ENCODE results near the gene SERPINA5. TPM values are rescaled to one million over a fixed set of nuclear protein-coding genes. Genes with fewer than 3 reads are reported as not detected.
"Not testable (repeated sequence)": the region's sequence is repeated elsewhere in the genome, so short reads cannot be mapped to it uniquely, and the experiment has no call there.

SERPINA5 gene
- total and polyA plus RNA-seq, 2 donors = 0.63 to 5.1 TPM

- H3K4me3 ChIP-seq (ENCODE audit: low read depth, low read length) = no peak overlapping the region
- H3K27ac ChIP-seq (ENCODE audit: low read depth) = no peak overlapping the region
- H3K4me1 ChIP-seq (ENCODE audit: insufficient read depth) = no peaks in the 10 kb centered on the region
- 72% methylated on average over 3 of the region's 3 CpGs for WGBS
- no peaks in the 10 kb centered on the region for H3K36me3 ChIP-seq (ENCODE audit: insufficient read depth)
- no peak for DNase-seq (ENCODE audit: extremely low spot score)
Measured at GRCh38 chr14:94593376-94593748, 12.1 kb downstream of the SERPINA5 start.

- no peak for DNase-seq (ENCODE audit: extremely low spot score)
- Histone ChIP-seq H3K36me3 (ENCODE audit: insufficient read depth) (no peaks in the 10 kb centered on the region), H3K4me1 (ENCODE audit: insufficient read depth) (no peaks in the 10 kb centered on the region), H3K27ac (ENCODE audit: low read depth) (no peak overlapping the region), H3K4me3 (ENCODE audit: low read depth, low read length) (no peak overlapping the region)
- 78% methylated on average over 4 of the region's 4 CpGs for WGBS
Measured at GRCh38 chr14:94593749-94594431, 12.7 kb downstream of the SERPINA5 start.

- DNase-seq (ENCODE audit: extremely low spot score) = no peak
- no peak overlapping the region for H3K27ac ChIP-seq (ENCODE audit: low read depth)
- no peaks in the 10 kb centered on the region for H3K4me1 ChIP-seq (ENCODE audit: insufficient read depth)
- WGBS = 93% methylated on average over 7 of the region's 7 CpGs
- H3K4me3 ChIP-seq (ENCODE audit: low read depth, low read length) = no peak overlapping the region
- H3K36me3 ChIP-seq (ENCODE audit: insufficient read depth) = no peaks in the 10 kb centered on the region
Measured at GRCh38 chr14:94594441-94594840, 13.2 kb downstream of the SERPINA5 start.

GRCh38 chr14:94595912-94596311 is 14.7 kb downstream of the SERPINA5 start:
- Histone ChIP-seq H3K4me3 (ENCODE audit: low read depth, low read length) (no peak overlapping the region), H3K4me1 (ENCODE audit: insufficient read depth) (no peaks in the 10 kb centered on the region), H3K27ac (ENCODE audit: low read depth) (no peak overlapping the region), H3K36me3 (ENCODE audit: insufficient read depth) (no peaks in the 10 kb centered on the region)
- no peak for DNase-seq (ENCODE audit: extremely low spot score)
- 60% methylated on average over 2 of the region's 2 CpGs for WGBS

- WGBS = 83% methylated on average over 9 of the region's 9 CpGs
- no peak for DNase-seq (ENCODE audit: extremely low spot score)
- Histone ChIP-seq H3K4me3 (ENCODE audit: low read depth, low read length) (no peak overlapping the region), H3K27ac (ENCODE audit: low read depth) (no peak overlapping the region), H3K36me3 (ENCODE audit: insufficient read depth) (no peaks in the 10 kb centered on the region), H3K4me1 (ENCODE audit: insufficient read depth) (no peaks in the 10 kb centered on the region)
Measured at GRCh38 chr14:94596361-94596760, 15.1 kb downstream of the SERPINA5 start.

GRCh38 chr14:94597788-94598187 is 16.6 kb downstream of the SERPINA5 start:
- H3K27ac ChIP-seq (ENCODE audit: low read depth) = no peak overlapping the region
- no peaks in the 10 kb centered on the region for H3K36me3 ChIP-seq (ENCODE audit: insufficient read depth)
- WGBS = 81% methylated on average over 5 of the region's 5 CpGs
- H3K4me3 ChIP-seq (ENCODE audit: low read depth, low read length) = no peak overlapping the region
- H3K4me1 ChIP-seq (ENCODE audit: insufficient read depth) = no peaks in the 10 kb centered on the region
- no peak for DNase-seq (ENCODE audit: extremely low spot score)

GRCh38 chr14:94598506-94598815 is 17.2 kb downstream of the SERPINA5 start:
- Histone ChIP-seq H3K27ac (ENCODE audit: low read depth) (no peak overlapping the region), H3K4me3 (ENCODE audit: low read depth, low read length) (no peak overlapping the region), H3K4me1 (ENCODE audit: insufficient read depth) (no peaks in the 10 kb centered on the region), H3K36me3 (ENCODE audit: insufficient read depth) (no peaks in the 10 kb centered on the region)
- DNase-seq (ENCODE audit: extremely low spot score) = no peak
- WGBS = 71% methylated on average over 7 of the region's 7 CpGs

- Histone ChIP-seq H3K4me3 (ENCODE audit: low read depth, low read length) (no peak overlapping the region), H3K36me3 (ENCODE audit: insufficient read depth) (no peaks in the 10 kb centered on the region), H3K4me1 (ENCODE audit: insufficient read depth) (no peaks in the 10 kb centered on the region), H3K27ac (ENCODE audit: low read depth) (no peak overlapping the region)
- peak; percentile 23 for DNase-seq (ENCODE audit: extremely low spot score)
- 69% methylated on average over 11 of the region's 11 CpGs for WGBS
Measured at GRCh38 chr14:94598816-94599655, 17.8 kb downstream of the SERPINA5 start.

- Histone ChIP-seq H3K4me1 (ENCODE audit: insufficient read depth) (no peaks in the 10 kb centered on the region), H3K36me3 (ENCODE audit: insufficient read depth) (no peaks in the 10 kb centered on the region), H3K27ac (ENCODE audit: low read depth) (no peak overlapping the region), H3K4me3 (ENCODE audit: low read depth, low read length) (no peak overlapping the region)
- 53% methylated on average over 3 of the region's 3 CpGs for WGBS
- no peak for DNase-seq (ENCODE audit: extremely low spot score)
Measured at GRCh38 chr14:94599656-94600004, 18.4 kb downstream of the SERPINA5 start.

GRCh38 chr14:94600148-94600545 is 18.9 kb downstream of the SERPINA5 start:
- H3K27ac ChIP-seq (ENCODE audit: low read depth) = no peak overlapping the region
- no peaks in the 10 kb centered on the region for H3K36me3 ChIP-seq (ENCODE audit: insufficient read depth)
- no peaks in the 10 kb centered on the region for H3K4me1 ChIP-seq (ENCODE audit: insufficient read depth)
- DNase-seq (ENCODE audit: extremely low spot score) = no peak
- WGBS = 83% methylated on average over 11 of the region's 11 CpGs
- no peak overlapping the region for H3K4me3 ChIP-seq (ENCODE audit: low read depth, low read length)

GRCh38 chr14:94601884-94602391 is 20.7 kb downstream of the SERPINA5 start:
- Histone ChIP-seq H3K4me3 (ENCODE audit: low read depth, low read length) (no peak overlapping the region), H3K36me3 (ENCODE audit: insufficient read depth) (no peaks in the 10 kb centered on the region), H3K27ac (ENCODE audit: low read depth) (no peak overlapping the region), H3K4me1 (ENCODE audit: insufficient read depth) (no peaks in the 10 kb centered on the region)
- peak; percentile 25 for DNase-seq (ENCODE audit: extremely low spot score)
- WGBS = 15% methylated on average over 6 of the region's 6 CpGs

GRCh38 chr14:94602722-94603121 is 21.5 kb downstream of the SERPINA5 start:
- no peaks in the 10 kb centered on the region for H3K4me1 ChIP-seq (ENCODE audit: insufficient read depth)
- H3K4me3 ChIP-seq (ENCODE audit: low read depth, low read length) = no peak overlapping the region
- H3K27ac ChIP-seq (ENCODE audit: low read depth) = no peak overlapping the region
- no peaks in the 10 kb centered on the region for H3K36me3 ChIP-seq (ENCODE audit: insufficient read depth)
- no peak for DNase-seq (ENCODE audit: extremely low spot score)
- WGBS = 88% methylated on average over 5 of the region's 5 CpGs

- no peaks in the 10 kb centered on the region for H3K4me1 ChIP-seq (ENCODE audit: insufficient read depth)
- H3K4me3 ChIP-seq (ENCODE audit: low read depth, low read length) = no peak overlapping the region
- DNase-seq (ENCODE audit: extremely low spot score) = no peak
- WGBS = 58% methylated on average over 3 of the region's 3 CpGs
- no peak overlapping the region for H3K27ac ChIP-seq (ENCODE audit: low read depth)
- no peaks in the 10 kb centered on the region for H3K36me3 ChIP-seq (ENCODE audit: insufficient read depth)
Measured at GRCh38 chr14:94605361-94605760, 24.1 kb downstream of the SERPINA5 start.

- H3K27ac ChIP-seq (ENCODE audit: low read depth); DNase-seq (ENCODE audit: extremely low spot score); H3K4me3 ChIP-seq (ENCODE audit: low read depth, low read length); H3K4me1 ChIP-seq (ENCODE audit: insufficient read depth); H3K36me3 ChIP-seq (ENCODE audit: insufficient read depth): not testable (repeated sequence)
- 72% methylated on average over 1 of the region's 1 CpG for WGBS
Measured at GRCh38 chr14:94608966-94609365, 27.7 kb downstream of the SERPINA5 start.

All from urinary bladder (tissue), 4 donors.